Cardiac muscle cell (in vitro differentiated cells and primary cell): Measurements from ENCODE around the gene CREB5. TPM values are rescaled to one million over a fixed set of nuclear protein-coding genes. Genes with fewer than 3 reads are reported as not detected.

Source experiments
- DNase-seq, 2 donors: peaks; one replicate each; pipeline versions ENCODE4 v3.0.0 to v3.0.0-alpha.2; 2010 to 2017; ENCODE audit warnings: low read depth in 1 of 2, low spot score in 1 of 2
- H3K27ac ChIP-seq: fragments of 200-600 bp; sonication (generic); 2 replicates; pipeline ENCODE4 v1.5.1; 2016
- H3K27me3 ChIP-seq: fragments of 200-600 bp; sonication (generic); 2 replicates; pipeline ENCODE4 v1.6.0; 2016; ENCODE audit warnings: control low read depth
- H3K36me3 ChIP-seq: fragments of 200-600 bp; sonication (generic); 2 replicates; pipeline ENCODE4 v1.5.1; 2016; ENCODE audit warnings: control low read depth
- H3K4me1 ChIP-seq: fragments of 200-600 bp; sonication (generic); 2 replicates; pipeline ENCODE4 v1.8.1; 2017; ENCODE audit warnings: low read depth, mild to moderate bottlenecking, mixed run types
- H3K4me3 ChIP-seq: fragments of 200-600 bp; sonication (generic); 2 replicates; pipeline ENCODE4 v1.5.1; 2016; ENCODE audit warnings: mild to moderate bottlenecking
- H3K9me3 ChIP-seq: fragments of 200-600 bp; sonication (generic); 2 replicates; pipeline ENCODE4 v1.5.1; 2017; ENCODE audit warnings: low read depth, mild to moderate bottlenecking, control low read depth
- polyA plus RNA-seq: library from polyadenylated mRNA; unstranded; fragments of >200 nt; fragmentation: Nextera tagmentation; extraction: Ambion mirVana; gene quantifications from 2 replicates; pipeline ENCODE4 v1.2.1, GENCODE V29; 2016
- total RNA-seq: library from RNA; depleted of rRNA; stranded (reverse); fragments of >200 nt; gene quantifications from 2 replicates; pipeline ENCODE4 v1.2.3, GENCODE V29; 2016
- TF ChIP-seq, protein P1 (sequence below): IDR thresholded peaks from 2 replicates; pipeline ENCODE4 v1.5.1; 2012; ENCODE audit warnings: low read depth, mild to moderate bottlenecking, low read length

CREB5 gene
- total and polyA plus RNA-seq, 2 experiments from 2014 or later, result 4.6 TPM

DNA sequence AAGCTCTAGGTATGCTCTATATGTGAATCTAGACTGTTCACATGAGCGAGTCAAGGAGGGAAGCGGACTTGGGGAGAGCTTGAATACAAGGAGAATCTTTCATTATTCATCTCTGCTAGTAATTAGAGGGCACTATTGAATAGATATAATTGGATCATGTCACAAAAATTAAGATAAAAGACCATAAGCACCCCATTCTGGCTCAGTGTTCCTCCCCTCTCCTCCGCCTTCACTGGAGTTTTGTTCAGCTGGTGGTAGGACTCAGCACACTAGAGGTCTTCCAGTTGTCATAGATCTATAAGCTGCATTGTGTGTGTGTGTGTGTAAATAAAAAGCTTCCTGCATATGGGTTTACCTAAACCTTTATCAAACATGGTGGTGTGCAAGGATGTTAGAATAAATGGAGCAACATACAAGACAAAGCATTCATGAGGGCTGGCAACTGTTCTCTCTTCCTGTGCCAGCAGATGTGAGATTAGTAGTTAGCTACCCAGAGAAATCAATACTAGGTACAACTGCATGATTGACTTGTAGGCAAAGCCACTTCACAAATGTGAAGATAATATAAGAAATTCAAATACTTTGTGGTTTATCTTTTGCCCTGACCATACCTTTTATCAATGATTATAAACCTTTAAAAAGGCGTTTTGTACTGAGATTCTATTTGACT is 142.6 kb downstream of the CREB5 start:
- no peak overlapping the region for H3K4me3 ChIP-seq
- no peaks in the 10 kb centered on the region for H3K27me3 ChIP-seq
- H3K9me3 ChIP-seq, result no peaks in the 10 kb centered on the region
- no peak for DNase-seq
- H3K36me3 ChIP-seq, result no peaks in the 10 kb centered on the region
- H3K4me1 ChIP-seq, result no peaks in the 10 kb centered on the region
- no peak overlapping the region for H3K27ac ChIP-seq
- TF ChIP-seq, protein P1, sequence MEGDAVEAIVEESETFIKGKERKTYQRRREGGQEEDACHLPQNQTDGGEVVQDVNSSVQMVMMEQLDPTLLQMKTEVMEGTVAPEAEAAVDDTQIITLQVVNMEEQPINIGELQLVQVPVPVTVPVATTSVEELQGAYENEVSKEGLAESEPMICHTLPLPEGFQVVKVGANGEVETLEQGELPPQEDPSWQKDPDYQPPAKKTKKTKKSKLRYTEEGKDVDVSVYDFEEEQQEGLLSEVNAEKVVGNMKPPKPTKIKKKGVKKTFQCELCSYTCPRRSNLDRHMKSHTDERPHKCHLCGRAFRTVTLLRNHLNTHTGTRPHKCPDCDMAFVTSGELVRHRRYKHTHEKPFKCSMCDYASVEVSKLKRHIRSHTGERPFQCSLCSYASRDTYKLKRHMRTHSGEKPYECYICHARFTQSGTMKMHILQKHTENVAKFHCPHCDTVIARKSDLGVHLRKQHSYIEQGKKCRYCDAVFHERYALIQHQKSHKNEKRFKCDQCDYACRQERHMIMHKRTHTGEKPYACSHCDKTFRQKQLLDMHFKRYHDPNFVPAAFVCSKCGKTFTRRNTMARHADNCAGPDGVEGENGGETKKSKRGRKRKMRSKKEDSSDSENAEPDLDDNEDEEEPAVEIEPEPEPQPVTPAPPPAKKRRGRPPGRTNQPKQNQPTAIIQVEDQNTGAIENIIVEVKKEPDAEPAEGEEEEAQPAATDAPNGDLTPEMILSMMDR, result no peak

DNA sequence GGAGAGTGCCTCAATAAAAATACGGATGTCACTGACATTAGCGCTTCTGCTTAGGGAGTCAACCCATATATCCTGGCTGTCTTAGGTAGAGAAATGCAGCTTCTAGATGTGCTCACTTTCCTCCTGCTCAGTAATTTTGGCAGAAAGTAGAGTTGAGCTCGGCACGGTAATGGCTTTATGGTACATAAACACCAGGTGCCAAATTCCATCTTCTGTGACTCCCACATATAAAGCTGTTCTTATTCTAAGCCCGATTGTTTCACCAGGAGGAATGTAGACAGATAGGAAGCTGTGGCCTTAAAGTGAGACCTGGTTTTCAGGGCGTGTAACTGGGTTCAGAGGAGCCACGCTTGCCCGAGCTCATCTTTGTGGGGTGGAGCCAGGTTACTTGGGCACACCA is 143.7 kb downstream of the CREB5 start:
- no peak overlapping the region for H3K4me3 ChIP-seq
- no peaks in the 10 kb centered on the region for H3K27me3 ChIP-seq
- no peak overlapping the region for H3K27ac ChIP-seq
- no peak for DNase-seq
- H3K9me3 ChIP-seq, result no peaks in the 10 kb centered on the region
- no peaks in the 10 kb centered on the region for H3K36me3 ChIP-seq
- TF ChIP-seq, protein P1, result no peak
- no peaks in the 10 kb centered on the region for H3K4me1 ChIP-seq

DNA sequence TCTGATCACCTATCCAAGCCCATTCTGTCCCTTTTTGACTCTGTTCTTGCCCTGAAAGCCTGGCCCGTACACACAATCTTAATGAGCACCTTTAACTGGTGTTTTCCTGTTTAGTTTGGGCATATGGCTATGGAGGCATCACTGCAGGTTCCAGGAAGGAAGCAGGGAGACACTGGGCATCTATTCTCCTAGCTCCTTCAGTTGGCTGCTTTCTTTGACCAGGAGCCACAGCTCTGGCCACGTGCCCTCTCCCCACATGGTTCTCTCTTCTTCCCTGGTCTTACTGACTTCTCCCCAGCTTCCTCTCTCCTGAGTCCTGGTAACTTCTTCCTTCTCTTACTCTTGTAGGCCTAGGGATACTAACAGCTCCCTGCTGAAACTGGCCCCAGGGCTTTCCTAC is 144.4 kb downstream of the CREB5 start:
- no peaks in the 10 kb centered on the region for H3K9me3 ChIP-seq
- no peaks in the 10 kb centered on the region for H3K36me3 ChIP-seq
- H3K27ac ChIP-seq, result no peak overlapping the region
- TF ChIP-seq, protein P1, result no peak
- no peaks in the 10 kb centered on the region for H3K4me1 ChIP-seq
- no peak overlapping the region for H3K4me3 ChIP-seq
- H3K27me3 ChIP-seq, result no peaks in the 10 kb centered on the region
- no peak for DNase-seq

DNA sequence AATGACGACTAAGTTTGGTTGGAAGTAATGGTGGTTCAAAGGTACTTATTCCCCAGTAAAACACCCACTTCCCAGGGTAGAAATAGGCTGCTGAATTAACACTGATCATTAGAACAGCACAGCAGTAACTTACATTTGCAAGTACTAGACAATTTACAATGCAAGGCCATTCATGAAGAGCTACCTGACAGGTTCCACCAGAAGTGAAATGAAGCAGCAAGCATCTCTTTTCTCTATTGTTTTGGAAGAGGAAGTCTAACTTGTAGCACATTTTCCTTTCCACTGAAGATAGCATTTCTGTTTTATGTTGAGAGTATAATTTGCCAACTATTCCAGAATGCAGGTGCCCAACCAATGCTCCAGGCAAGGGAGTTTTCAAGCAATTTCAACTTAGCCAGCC is 145.9 kb downstream of the CREB5 start:
- Histone ChIP-seq H3K4me1 (no peaks in the 10 kb centered on the region), H3K4me3 (no peak overlapping the region), H3K36me3 (no peaks in the 10 kb centered on the region), H3K27ac (no peak overlapping the region), H3K9me3 (no peaks in the 10 kb centered on the region), H3K27me3 (no peaks in the 10 kb centered on the region)
- TF ChIP-seq, protein P1, result no peak
- no peak for DNase-seq

DNA sequence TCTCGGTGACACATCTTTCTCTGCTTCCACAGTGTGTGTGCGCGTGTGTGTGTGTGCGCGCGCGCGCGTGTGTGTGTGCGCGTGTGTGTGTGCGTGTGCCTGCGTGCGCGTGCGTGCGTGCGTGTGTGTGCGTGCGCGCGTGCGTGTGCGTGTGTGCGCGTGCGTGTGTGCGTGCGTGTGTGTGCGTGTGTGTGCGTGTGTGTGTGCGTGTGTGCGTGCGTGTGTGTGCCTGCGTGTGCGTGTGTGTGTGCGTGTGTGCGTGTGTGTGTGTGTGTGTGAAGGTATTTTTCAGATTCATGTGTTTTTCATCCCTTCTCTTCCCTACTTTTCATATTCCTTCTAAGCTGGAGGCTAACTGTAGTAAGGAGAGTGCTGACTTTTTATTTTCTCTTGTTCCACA is 148.4 kb downstream of the CREB5 start:
- Histone ChIP-seq H3K27ac (no peak overlapping the region), H3K27me3 (no peaks in the 10 kb centered on the region), H3K4me1 (no peaks in the 10 kb centered on the region), H3K9me3 (no peaks in the 10 kb centered on the region), H3K36me3 (no peaks in the 10 kb centered on the region), H3K4me3 (no peak overlapping the region)
- no peak for DNase-seq
- TF ChIP-seq, protein P1, result no peak

DNA sequence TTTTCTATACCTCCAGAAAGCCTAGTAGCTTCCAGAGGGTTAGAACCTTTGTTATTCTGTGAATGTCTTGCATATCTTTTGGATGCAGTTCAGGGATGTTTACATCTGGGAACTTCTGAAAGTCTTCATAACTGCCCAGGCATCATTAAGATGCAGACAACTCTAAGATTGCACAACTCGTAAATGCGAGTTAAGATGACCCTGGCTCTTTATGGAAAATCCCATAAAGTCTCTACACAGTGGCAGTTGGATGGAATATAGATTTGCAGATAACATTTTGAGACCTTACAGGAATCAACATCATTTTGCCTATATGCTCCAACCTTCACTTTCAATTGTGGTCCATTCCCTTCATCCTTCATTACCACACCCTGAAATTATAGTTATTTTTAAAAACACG is 151.7 kb downstream of the CREB5 start:
- H3K27me3 ChIP-seq, result no peaks in the 10 kb centered on the region
- no peaks in the 10 kb centered on the region for H3K9me3 ChIP-seq
- H3K36me3 ChIP-seq, result no peaks in the 10 kb centered on the region
- H3K27ac ChIP-seq, result no peak overlapping the region
- H3K4me1 ChIP-seq, result no peaks in the 10 kb centered on the region
- no peak for DNase-seq
- TF ChIP-seq, protein P1, result no peak
- no peak overlapping the region for H3K4me3 ChIP-seq
